ENCODE data around the gene IL10RA.

The IL10RA gene

GRCh38 chr11:118050208-118050891, 64.2 kb downstream of the IL10RA start:
- no peak for TF ChIP-seq CTCF (IDR thresholded peaks at IDR 0.05; ENCODE audit: extremely low read depth, insufficient read depth, missing control alignments)
- no peak for DNase-seq (ENCODE audit: low spot score)
- in situ Hi-C loops (cut with MboI; ENCODE audit: low pct_unique_long_range_greater_than_20kb, low sequenced_read_pairs, unreplicated experiment): loop anchor here (10.0 kb wide), 1 partner anchor 196 kb away; no protein-coding TSS in a partner anchor

All from GM13977 (cell line).